ENCODE measurements around the gene WFS1. TPM values are rescaled to one million over a fixed set of nuclear protein-coding genes. Genes with fewer than 3 reads are reported as not detected.

The WFS1 gene
- total RNA-seq, 1 experiment from 2014 or later, result 21.5 TPM

GRCh38 chr4:6299875-6300274, 30.2 kb downstream of the WFS1 start:
- no TSS peak for BruUV-seq (replicated peaks)
- CTCF ChIA-PET, result no interaction called here
- Histone ChIP-seq H3K27ac (ENCODE audit: low read depth, low read length) (no peak overlapping the region), H3K9me3 (ENCODE audit: control insufficient read depth in 1 of 2, insufficient read depth in 1 of 2, low read depth in 1 of 2, low read length in 2 of 2) (no peaks in the 10 kb centered on the region), H3K36me3 (ENCODE audit: control insufficient read depth in 1 of 2, insufficient read depth in 2 of 2, low read length in 2 of 2) (peaks cover 3 to 5% of the 10 kb centered on the region in 2 experiments; a peak in 2 of 4 replicates), H4K20me1 (ENCODE audit: insufficient read depth) (no peaks in the 10 kb centered on the region), H3K4me1 (ENCODE audit: control insufficient read depth in 1 of 2, insufficient read depth in 2 of 2, low read length in 2 of 2) (no peaks in the 10 kb centered on the region), H3K9ac (ENCODE audit: low read length) (no peak overlapping the region), H3K4me3 (replicated peaks in 1 of 2; ENCODE audit: low read depth in 1 of 2, low read length in 2 of 2) (no peak overlapping the region), H3K9me2 (ENCODE audit: insufficient read depth) (no peaks in the 10 kb centered on the region), H3K79me2 (ENCODE audit: insufficient read depth, low read length) (no peaks in the 10 kb centered on the region), H3K4me2 (ENCODE audit: low read length) (no peak overlapping the region), H3K27me3 (ENCODE audit: insufficient read depth, low read length) (no peaks in the 10 kb centered on the region), H2AFZ (ENCODE audit: low read depth, low read length, poor library complexity, severe bottlenecking) (no peak overlapping the region)
- no peak for ATAC-seq
- RAD21 ChIA-PET (ENCODE audit: low non-redundant PET in 1 of 2, low total read pairs in 2 of 2, uncharacterized antibody in 2 of 2, unreplicated experiment in 2 of 2), result no interaction called here
- POLR2A ChIA-PET, result no interaction called here
- intact Hi-C loops (cut with micrococcal nuclease), result no loop called here
- TF ChIP-seq CBX3 (IDR thresholded peaks at IDR 0.05; ENCODE audit: low read depth), result no peak
- no peak for DNase-seq (ENCODE audit: low read depth, low spot score)

- no TSS peak for BruUV-seq (replicated peaks)
- ChIA-PET RAD21 (ENCODE audit: low non-redundant PET in 1 of 2, low total read pairs in 2 of 2, uncharacterized antibody in 2 of 2, unreplicated experiment in 2 of 2) (no interaction called here), POLR2A (no interaction called here)
These were observed 30.7 kb downstream of the WFS1 start for GRCh38 chr4:6300359-6300758.

More at GRCh38 chr4:6300359-6300758, 30.7 kb downstream of the WFS1 start:
- no peak for ATAC-seq
- CTCF ChIA-PET, result no interaction called here
- no peak overlapping the region for H3K27ac ChIP-seq (ENCODE audit: low read depth, low read length)
- H3K79me2 ChIP-seq (ENCODE audit: insufficient read depth, low read length), result no peaks in the 10 kb centered on the region
- H3K4me3 ChIP-seq (replicated peaks in 1 of 2; ENCODE audit: low read depth in 1 of 2, low read length in 2 of 2), result no peak overlapping the region
- peaks cover 3 to 5% of the 10 kb centered on the region in 2 experiments; a peak in 2 of 4 replicates for H3K36me3 ChIP-seq (ENCODE audit: control insufficient read depth in 1 of 2, insufficient read depth in 2 of 2, low read length in 2 of 2)
- intact Hi-C loops (cut with micrococcal nuclease), result no loop called here
- H4K20me1 ChIP-seq (ENCODE audit: insufficient read depth), result no peaks in the 10 kb centered on the region
- H3K9me3 ChIP-seq (ENCODE audit: control insufficient read depth in 1 of 2, insufficient read depth in 1 of 2, low read depth in 1 of 2, low read length in 2 of 2), result no peaks in the 10 kb centered on the region
- no peaks in the 10 kb centered on the region for H3K4me1 ChIP-seq (ENCODE audit: control insufficient read depth in 1 of 2, insufficient read depth in 2 of 2, low read length in 2 of 2)
- no peak overlapping the region for H3K4me2 ChIP-seq (ENCODE audit: low read length)
- no peak for DNase-seq (ENCODE audit: low read depth, low spot score)
- TF ChIP-seq POLR2A (IDR thresholded peaks at IDR 0.05; ENCODE audit: borderline replicate concordance, extremely low read depth, insufficient read depth, insufficient read length) (no peak), ZNF274 (IDR thresholded peaks at IDR 0.05; ENCODE audit: low read depth, low read length) (no peak), ZFX (IDR thresholded peaks at IDR 0.05) (no peak), YY1 (IDR thresholded peaks at IDR 0.05; ENCODE audit: extremely low read depth, insufficient replicate concordance, low read depth, low read length) (no peak), RAD21 (IDR thresholded peaks at IDR 0.05; ENCODE audit: low read depth) (no peak), EZH2phosphoT487 (IDR thresholded peaks at IDR 0.05; ENCODE audit: borderline replicate concordance) (no peak), EGR1 (IDR thresholded peaks at IDR 0.05; ENCODE audit: low read depth) (no peak), CEBPB (IDR thresholded peaks at IDR 0.05; ENCODE audit: low read depth) (no peak), POLR2AphosphoS5 (IDR thresholded peaks at IDR 0.05; ENCODE audit: low read depth, low read length) (no peak), ZBTB33 (IDR thresholded peaks at IDR 0.05; ENCODE audit: extremely low read depth, insufficient replicate concordance, low read length) (no peak), SRF (IDR thresholded peaks at IDR 0.05; ENCODE audit: low read depth) (no peak)
- no peak overlapping the region for H3K9ac ChIP-seq (ENCODE audit: low read length)
- no peak overlapping the region for H2AFZ ChIP-seq (ENCODE audit: low read depth, low read length, poor library complexity, severe bottlenecking)
- H3K27me3 ChIP-seq (ENCODE audit: insufficient read depth, low read length), result no peaks in the 10 kb centered on the region
- no peaks in the 10 kb centered on the region for H3K9me2 ChIP-seq (ENCODE audit: insufficient read depth)

Measured in HCT116 (cell line).